ENCODE results near the gene PDK2. TPM values are rescaled to one million over a fixed set of nuclear protein-coding genes. Genes with fewer than 3 reads are reported as not detected.

The PDK2 gene
- total RNA-seq, 4 donors from 2014 or later, result 37.9 to 77.7 (median 49.8) TPM

- Histone ChIP-seq H3K9me3 (no peaks in the 10 kb centered on the region), H3K36me3 (peaks cover 0 to 32% (median 0%) of the 10 kb centered on the region in 3 donors), H3K27me3 (no peaks in the 10 kb centered on the region), H3K27ac (peak overlapping the region in 2 of 4 donors; percentile 95 to 96), H3K4me1 (peaks cover 0 to 74% (median 63%) of the 10 kb centered on the region in 4 donors), H3K4me3 (no peak overlapping the region)
- no peak for DNase-seq (ENCODE audit: low spot score in 2 of 2)
- WGBS, 2 donors, result 42 to 48% methylated on average over 4 of the region's 4 CpGs
- TF ChIP-seq POLR2A (IDR thresholded peaks at IDR 0.05), result no peak
- TF ChIP-seq EP300 (IDR thresholded peaks at IDR 0.05), result peak in 1 of 2 donors; percentile 16
- TF ChIP-seq CTCF (IDR thresholded peaks at IDR 0.05), result no peak
Measured at GRCh38 chr17:50097926-50098325, 2.8 kb downstream of the PDK2 start.

GRCh38 chr17:50098583-50098982, 3.4 kb downstream of the PDK2 start:
- 79% methylated on average over 4 of the region's 4 CpGs for WGBS, 2 donors
- no peak for TF ChIP-seq POLR2A (IDR thresholded peaks at IDR 0.05)
- TF ChIP-seq CTCF (IDR thresholded peaks at IDR 0.05), result no peak
- TF ChIP-seq EP300 (IDR thresholded peaks at IDR 0.05), result no peak
- H3K4me3 ChIP-seq, result no peak overlapping the region
- H3K4me1 ChIP-seq, result peaks cover 0 to 80% (median 67%) of the 10 kb centered on the region in 4 donors
- peak overlapping the region in 3 of 4 donors; percentile 15 to 96 (median 95) for H3K27ac ChIP-seq
- H3K27me3 ChIP-seq, result no peaks in the 10 kb centered on the region
- peaks cover 0 to 33% (median 0%) of the 10 kb centered on the region in 3 donors for H3K36me3 ChIP-seq
- DNase-seq (ENCODE audit: low spot score in 2 of 2), result no peak
- no peaks in the 10 kb centered on the region for H3K9me3 ChIP-seq

- TF ChIP-seq CTCF (IDR thresholded peaks at IDR 0.05), result no peak
- Histone ChIP-seq H3K9me3 (no peaks in the 10 kb centered on the region), H3K36me3 (peaks cover 0 to 37% (median 0%) of the 10 kb centered on the region in 3 donors), H3K27ac (peak overlapping the region in 3 of 4 donors; percentile 15 to 96 (median 95)), H3K4me3 (no peak overlapping the region), H3K4me1 (peaks cover 0 to 84% (median 66%) of the 10 kb centered on the region in 4 donors), H3K27me3 (no peaks in the 10 kb centered on the region)
- no peak for DNase-seq (ENCODE audit: low spot score in 2 of 2)
- WGBS, 2 donors, result 66 to 81% methylated on average over 3 to 5 of the region's 5 CpGs
Measured at GRCh38 chr17:50099003-50099402, 3.9 kb downstream of the PDK2 start.

- no peaks in the 10 kb centered on the region for H3K9me3 ChIP-seq
- WGBS, 2 donors, result 75 to 80% methylated on average over 5 of the region's 5 CpGs
- peak overlapping the region; percentile 77 to 96 (median 91) for H3K27ac ChIP-seq
- TF ChIP-seq CTCF (IDR thresholded peaks at IDR 0.05), result no peak
- TF ChIP-seq EP300 (IDR thresholded peaks at IDR 0.05), result no peak
- TF ChIP-seq POLR2A (IDR thresholded peaks at IDR 0.05), result no peak
- H3K27me3 ChIP-seq, result no peaks in the 10 kb centered on the region
- H3K36me3 ChIP-seq, result peaks cover 0 to 48% (median 0%) of the 10 kb centered on the region in 3 donors
- H3K4me1 ChIP-seq, result peaks cover 0 to 92% (median 64%) of the 10 kb centered on the region in 4 donors
- no peak for DNase-seq (ENCODE audit: low spot score in 2 of 2)
- H3K4me3 ChIP-seq, result no peak overlapping the region
Measured at GRCh38 chr17:50100480-50100883, 5.3 kb downstream of the PDK2 start.

GRCh38 chr17:50100921-50101345, 5.8 kb downstream of the PDK2 start:
- no peaks in the 10 kb centered on the region for H3K9me3 ChIP-seq
- H3K27me3 ChIP-seq, result no peaks in the 10 kb centered on the region
- no peak for TF ChIP-seq CTCF (IDR thresholded peaks at IDR 0.05)
- no peak for TF ChIP-seq POLR2A (IDR thresholded peaks at IDR 0.05)
- TF ChIP-seq EP300 (IDR thresholded peaks at IDR 0.05), result no peak
- H3K4me1 ChIP-seq, result peaks cover 0 to 88% (median 61%) of the 10 kb centered on the region in 4 donors
- no peak for DNase-seq (ENCODE audit: low spot score in 2 of 2)
- peak overlapping the region in 2 of 4 donors; percentile 7 to 22 for H3K4me3 ChIP-seq
- WGBS, 2 donors, result 32 to 44% methylated on average over 10 to 15 of the region's 15 CpGs
- peak overlapping the region; percentile 77 to 96 (median 91) for H3K27ac ChIP-seq
- H3K36me3 ChIP-seq, result peaks cover 0 to 53% (median 0%) of the 10 kb centered on the region in 3 donors
